Hematopoietic multipotent progenitor cell treated with erythropoietin and hydrocortisone succinate and interleukin-3 and kit ligand, for 17 days (in vitro differentiated cells): ENCODE measurements around the gene SKAP2.

ENCODE experiments used
- DNase-seq: peaks from one replicate; pipeline ENCODE4 v3.0.0-alpha.2; 2015; ENCODE audit warnings: low spot score

Gene SKAP2

GRCh38 chr7:26663874-26664273 lies 200.5 kb downstream of the SKAP2 start:
- DNase-seq: no peak

- DNase-seq: no peak
These were observed 201.7 kb downstream of the SKAP2 start for GRCh38 chr7:26662646-26663045.

GRCh38 chr7:26659121-26659520 lies 205.3 kb downstream of the SKAP2 start:
- no peak for DNase-seq

- no peak for DNase-seq
These were observed 205.9 kb downstream of the SKAP2 start for GRCh38 chr7:26658389-26659084.

- no peak for DNase-seq
These were observed 206.6 kb downstream of the SKAP2 start for GRCh38 chr7:26657686-26658388.

GRCh38 chr7:26657206-26657641 lies 207.2 kb downstream of the SKAP2 start:
- no peak for DNase-seq

- DNase-seq: no peak
These were observed 207.7 kb downstream of the SKAP2 start for GRCh38 chr7:26656735-26657134.

GRCh38 chr7:26655781-26656180 lies 208.6 kb downstream of the SKAP2 start:
- no peak for DNase-seq

- no peak for DNase-seq
These were observed 210.7 kb downstream of the SKAP2 start for GRCh38 chr7:26653430-26654399.

GRCh38 chr7:26652401-26653100 lies 211.8 kb downstream of the SKAP2 start:
- DNase-seq: no peak

- DNase-seq: no peak
These were observed 214.3 kb downstream of the SKAP2 start for GRCh38 chr7:26650103-26650502.

- DNase-seq: no peak
These were observed 215.0 kb downstream of the SKAP2 start for GRCh38 chr7:26649388-26649787.

GRCh38 chr7:26648554-26648953 lies 215.8 kb downstream of the SKAP2 start:
- no peak for DNase-seq

- no peak for DNase-seq
These were observed 217.9 kb downstream of the SKAP2 start for GRCh38 chr7:26646336-26647048.

- no peak for DNase-seq
These were observed 219.3 kb downstream of the SKAP2 start for GRCh38 chr7:26645121-26645520.

- no peak for DNase-seq
These were observed 222.0 kb downstream of the SKAP2 start for GRCh38 chr7:26642416-26642815.

GRCh38 chr7:26639695-26640094 lies 224.7 kb downstream of the SKAP2 start:
- DNase-seq: no peak

- DNase-seq: no peak
These were observed 225.3 kb downstream of the SKAP2 start for GRCh38 chr7:26639111-26639510.

GRCh38 chr7:26638140-26638539 lies 226.2 kb downstream of the SKAP2 start:
- no peak for DNase-seq

- no peak for DNase-seq
These were observed 226.8 kb downstream of the SKAP2 start for GRCh38 chr7:26637610-26638009.

GRCh38 chr7:26636808-26637207 lies 227.6 kb downstream of the SKAP2 start:
- no peak for DNase-seq
